IMR-90 (cell line): ENCODE data around the gene RNU6-1. TPM values are rescaled to one million over a fixed set of nuclear protein-coding genes. Genes with fewer than 3 reads are reported as not detected.

Experiments
- ATAC-seq: fragments of 200-7000 bp; cut with Tn5 transposase; 2 replicates; pipeline ENCODE4 v1.9.1; 2020; ENCODE audit warnings: low read depth, mild to moderate bottlenecking, moderate library complexity
- BruUV-seq: library from RNA; stranded (reverse); fragments of 400-500 nt; replicated peaks from 2 replicates; lab custom pipeline; 2021; lab: Mats Ljungman, UMichigan
- CTCF ChIA-PET: fragments of 300-600 bp; formaldehyde crosslinking; extraction: SDS; loops from one replicate; lab custom pipeline; 2021; ENCODE audit warnings: antibody characterized with exemption; lab: Yijun Ruan, JAX
- POLR2A ChIA-PET: fragments of 300-600 bp; sonication (Branson Sonifier 250); formaldehyde crosslinking; loops from one replicate; lab custom pipeline; 2022; ENCODE audit warnings: antibody characterized with exemption; ENCODE audit not compliant: unreplicated experiment; lab: Charles Lee
- DNase-seq: peaks from one replicate; pipeline ENCODE4 v3.0.0; 2013
- H2AFZ ChIP-seq: replicated peaks from 2 replicates; pipeline ENCODE3; 2013; ENCODE audit warnings: low read length, mild to moderate bottlenecking; ENCODE audit not compliant: poor library complexity
- H2AK5ac ChIP-seq: 2 replicates; pipeline ENCODE4 v1.6.1; 2013; ENCODE audit warnings: low read depth, low read length, inconsistent platforms
- H2AK9ac ChIP-seq: replicated peaks from 2 replicates; pipeline ENCODE3; 2013; ENCODE audit warnings: mild to moderate bottlenecking, low read depth, low read length, moderate library complexity; ENCODE audit not compliant: poor library complexity
- H2BK120ac ChIP-seq: 2 replicates; pipeline ENCODE4 v1.6.1; 2013; ENCODE audit warnings: low read depth, low read length, inconsistent platforms
- H2BK15ac ChIP-seq: 3 replicates; pipeline ENCODE4 v1.6.1; 2013; ENCODE audit warnings: low read depth, low read length, inconsistent platforms
- H2BK20ac ChIP-seq: 2 replicates; pipeline ENCODE4 v1.6.1; 2013; ENCODE audit warnings: low read depth, mild to moderate bottlenecking, inconsistent platforms, low read length, moderate library complexity
- H2BK5ac ChIP-seq: 2 replicates; pipeline ENCODE4 v1.6.1; 2013; ENCODE audit warnings: mild to moderate bottlenecking, low read depth, low read length, inconsistent platforms; ENCODE audit not compliant: poor library complexity, severe bottlenecking
- H3K14ac ChIP-seq: replicated peaks from 2 replicates; pipeline ENCODE4 v1.6.1; 2013; ENCODE audit warnings: low read depth, low read length, inconsistent platforms
- H3K18ac ChIP-seq: 2 replicates; pipeline ENCODE4 v1.6.1; 2013; ENCODE audit warnings: low read depth, low read length, control low read depth
- H3K23ac ChIP-seq: 2 replicates; pipeline ENCODE4 v1.6.1; 2013; ENCODE audit warnings: low read depth, low read length, inconsistent platforms
- H3K27ac ChIP-seq: 2 replicates; pipeline ENCODE4 v1.5.1; 2013; ENCODE audit warnings: mild to moderate bottlenecking, control low read depth, low read length; ENCODE audit not compliant: insufficient read depth
- H3K27me3 ChIP-seq: 2 replicates; pipeline ENCODE4 v1.6.1; 2013; ENCODE audit warnings: low read length; ENCODE audit not compliant: control insufficient read depth, insufficient read depth
- H3K36me3 ChIP-seq: 2 replicates; pipeline ENCODE4 v1.6.1; 2013; ENCODE audit warnings: low read length, mixed read lengths; ENCODE audit not compliant: control insufficient read depth, insufficient read depth
- H3K4ac ChIP-seq: 2 replicates; pipeline ENCODE4 v1.6.1; 2013; ENCODE audit warnings: low read depth, low read length, inconsistent platforms
- H3K4me1 ChIP-seq: 2 replicates; pipeline ENCODE4 v1.6.1; 2013; ENCODE audit warnings: low read length, mixed read lengths; ENCODE audit not compliant: control insufficient read depth, insufficient read depth
- H3K4me2 ChIP-seq: 2 replicates; pipeline ENCODE4 v1.6.1; 2013; ENCODE audit warnings: low read depth, mild to moderate bottlenecking, control low read depth, low read length, moderate library complexity
- H3K4me3 ChIP-seq: 2 replicates; pipeline ENCODE4 v1.5.1; 2013; ENCODE audit warnings: low read depth, mild to moderate bottlenecking, control low read depth, low read length, moderate library complexity; ENCODE audit not compliant: insufficient read depth
- H3K56ac ChIP-seq: 2 replicates; pipeline ENCODE4 v1.6.1; 2013; ENCODE audit warnings: low read length, inconsistent platforms; ENCODE audit not compliant: insufficient read depth; ENCODE audit errors: extremely low read depth
- H3K79me1 ChIP-seq, 2 experiments: 2 replicates each; pipeline ENCODE4 v1.6.1; 2013; ENCODE audit warnings: low read length in 2 of 2, inconsistent platforms in 1 of 2, low read depth in 1 of 2
- H3K9ac ChIP-seq: 2 replicates; pipeline ENCODE4 v1.6.1; 2013; ENCODE audit warnings: low read depth, low read length, control low read depth
- H3K9me1 ChIP-seq: 2 replicates; pipeline ENCODE4 v1.6.1; 2013; ENCODE audit warnings: low read length, inconsistent platforms; ENCODE audit not compliant: insufficient read depth
- H3K9me3 ChIP-seq: 2 replicates; pipeline ENCODE4 v1.6.1; 2013; ENCODE audit warnings: low read length; ENCODE audit not compliant: control insufficient read depth, insufficient read depth
- H4K20me1 ChIP-seq: 2 replicates; pipeline ENCODE4 v1.6.1; 2013; ENCODE audit warnings: low read length, inconsistent platforms; ENCODE audit not compliant: insufficient read depth
- H4K5ac ChIP-seq: 2 replicates; pipeline ENCODE4 v1.6.1; 2013; ENCODE audit warnings: mild to moderate bottlenecking, low read depth, low read length, control low read depth
- H4K8ac ChIP-seq, 2 experiments: 2 replicates each; pipeline ENCODE4 v1.6.1; 2013; ENCODE audit warnings: low read depth in 2 of 2, low read length in 2 of 2, control low read depth in 1 of 2, inconsistent platforms in 1 of 2
- H4K91ac ChIP-seq: 2 replicates; pipeline ENCODE4 v1.6.1; 2013; ENCODE audit warnings: low read depth, low read length, inconsistent platforms; ENCODE audit not compliant: insufficient read depth
- BHLHE40 ChIP-seq: fragments of 150-350 bp; IDR thresholded peaks from 2 replicates; pipeline ENCODE4 v1.6.1; 2016; ENCODE audit warnings: mild to moderate bottlenecking, low read depth, low read length
- CEBPB ChIP-seq: IDR thresholded peaks from 2 replicates; pipeline ENCODE4 v1.6.1; 2012; ENCODE audit warnings: low read depth, low read length, improper control_type of control experiment
- CHD1 ChIP-seq: IDR thresholded peaks from 2 replicates; pipeline ENCODE4 v1.6.1; 2012; ENCODE audit warnings: low read depth, low read length, improper control_type of control experiment
- CTCF ChIP-seq: conservative IDR thresholded peaks from 2 replicates; pipeline ENCODE4 v1.5.1; 2012; ENCODE audit warnings: mild to moderate bottlenecking, low read depth, low read length, improper control_type of control experiment
- ELK1 ChIP-seq: fragments of 150-350 bp; IDR thresholded peaks from 2 replicates; pipeline ENCODE4 v1.6.1; 2016; ENCODE audit warnings: low read depth, mild to moderate bottlenecking, low read length, moderate library complexity, borderline replicate concordance
- FOS ChIP-seq: fragments of 150-350 bp; IDR thresholded peaks from 2 replicates; pipeline ENCODE4 v1.6.1; 2016; ENCODE audit warnings: low read depth, low read length
- MAFK ChIP-seq: IDR thresholded peaks from 2 replicates; pipeline ENCODE4 v1.6.1; 2012; ENCODE audit warnings: low read depth, low read length, improper control_type of control experiment
- MAZ ChIP-seq: IDR thresholded peaks from 2 replicates; pipeline ENCODE4 v1.6.1; 2012; ENCODE audit warnings: low read depth, mild to moderate bottlenecking, low read length, improper control_type of control experiment, moderate library complexity, borderline replicate concordance
- MXI1 ChIP-seq: IDR thresholded peaks from 2 replicates; pipeline ENCODE4 v1.6.1; 2012; ENCODE audit warnings: low read depth, mild to moderate bottlenecking, low read length, moderate library complexity, borderline replicate concordance
- NFE2L2 ChIP-seq: fragments of 150-350 bp; IDR thresholded peaks from 2 replicates; pipeline ENCODE4 v1.6.1; 2016; ENCODE audit warnings: low read depth, mild to moderate bottlenecking, low read length
- POLR2A ChIP-seq: IDR thresholded peaks from 2 replicates; pipeline ENCODE4 v1.6.1; 2012; ENCODE audit warnings: mild to moderate bottlenecking, low read depth, low read length
- RAD21 ChIP-seq: IDR thresholded peaks from 2 replicates; pipeline ENCODE4 v1.6.1; 2012; ENCODE audit warnings: low read length, improper control_type of control experiment
- RCOR1 ChIP-seq: IDR thresholded peaks from 2 replicates; pipeline ENCODE4 v1.6.1; 2012; ENCODE audit warnings: mild to moderate bottlenecking, low read length, improper control_type of control experiment; ENCODE audit not compliant: insufficient replicate concordance
- RFX5 ChIP-seq: IDR thresholded peaks from 2 replicates; pipeline ENCODE4 v1.8.0; 2012; ENCODE audit warnings: low read depth, mild to moderate bottlenecking, low read length, moderate library complexity
- SMC3 ChIP-seq: fragments of 150-350 bp; IDR thresholded peaks from 2 replicates; pipeline ENCODE4 v1.6.1; 2016; ENCODE audit warnings: low read depth, mild to moderate bottlenecking, antibody characterized with exemption, low read length, moderate library complexity
- WGBS, 2 experiments: methylation state at CpG; one replicate each; pipeline versions ENCODE4 v1.1.5 to v1.1.7; 2013; ENCODE audit warnings: missing lambda C conversion rate in 2 of 2; ENCODE audit not compliant: insufficient read length in 1 of 2; ENCODE audit errors: extremely low coverage in 2 of 2; 5-methylcytosine and 5-hydroxymethylcytosine counted together
- dilution Hi-C: fragments of 300-500 bp; cut with HindIII; formaldehyde crosslinking; loops from one replicate; pipeline ENCODE4 v1.14.3; 2018; ENCODE audit warnings: low sequenced_read_pairs; ENCODE audit not compliant: unreplicated experiment
- in situ Hi-C: fragments of 300-500 bp; cut with MboI; formaldehyde crosslinking; loops from 3 replicates; pipeline ENCODE4 v1.14.3; 2019; ENCODE audit warnings: low sequenced_read_pairs, inconsistent platforms, mixed read lengths
- intact Hi-C: fragments of 100-400 bp; cut with micrococcal nuclease; formaldehyde crosslinking; loops from 2 replicates; pipeline ENCODE4 v1.10.0; 2022
- polyA plus RNA-seq, 3 experiments: library from polyadenylated mRNA; depleted of rRNA; stranded (reverse); fragments of >200 nt; gene quantifications; 2 replicates each; pipeline ENCODE4 v1.2.3, GENCODE V29; 2012; ENCODE audit warnings: low replicate concordance in 1 of 3
- total RNA-seq: library from RNA; depleted of rRNA; stranded (reverse); fragments of >200 nt; gene quantifications from 2 replicates; pipeline ENCODE4 v1.2.3, GENCODE V29; 2012

Gene RNU6-1
- total and polyA plus RNA-seq, 2 of the 4 experiments (the other 2 are of a cell fraction), result not detected

- no peaks in the 10 kb centered on the region for H3K36me3 ChIP-seq
- DNase-seq, result no peak
- H4K91ac ChIP-seq, result no peak overlapping the region
- H3K4ac ChIP-seq, result no peak overlapping the region
- H2AFZ ChIP-seq, result no peak overlapping the region
- H3K4me2 ChIP-seq, result no peak overlapping the region
- dilution Hi-C loops (no loop called here), intact Hi-C loops (no loop called here), in situ Hi-C loops (no loop called here)
- H3K9me1 ChIP-seq, result no peaks in the 10 kb centered on the region
- no peaks in the 10 kb centered on the region for H4K20me1 ChIP-seq
- no peaks in the 10 kb centered on the region for H3K4me1 ChIP-seq
- H2BK5ac ChIP-seq, result no peak overlapping the region
- POLR2A ChIA-PET, result no interaction called here
- no peak overlapping the region for H2AK9ac ChIP-seq
- H3K56ac ChIP-seq, result no peak overlapping the region
- 60% methylated on average over 1 of the region's 3 CpGs; no CpG with 5 or more reads in 1 of the 2 experiments for WGBS, 2 experiments
- no peak overlapping the region for H2BK15ac ChIP-seq
- no peak overlapping the region for H2BK120ac ChIP-seq
- CTCF ChIA-PET, result interaction anchor here (1.3 kb wide), 1 partner anchor 281 kb away, joined by 4 read pairs; no protein-coding TSS in a partner anchor
- ATAC-seq, result no peak
- no TSS peak for BruUV-seq
- H3K79me1 ChIP-seq, result no peaks in the 10 kb centered on the region
- no peak overlapping the region for H4K5ac ChIP-seq
- H3K18ac ChIP-seq, result no peak overlapping the region
- no peak overlapping the region for H3K4me3 ChIP-seq
- H3K27ac ChIP-seq, result no peak overlapping the region
- peaks cover 14% of the 10 kb centered on the region for H3K27me3 ChIP-seq
- H2BK20ac ChIP-seq, result no peak overlapping the region
- H3K14ac ChIP-seq, result no peak overlapping the region
- peaks cover 7% of the 10 kb centered on the region for H3K9me3 ChIP-seq
- no peak overlapping the region for H4K8ac ChIP-seq
- H3K23ac ChIP-seq, result no peak overlapping the region
- H3K9ac ChIP-seq, result no peak overlapping the region
- H2AK5ac ChIP-seq, result no peak overlapping the region
- TF ChIP-seq ELK1 (no peak), CEBPB (no peak), SMC3 (no peak), BHLHE40 (no peak), RAD21 (no peak), RFX5 (no peak), MAFK (no peak), CTCF (no peak), MAZ (no peak), RCOR1 (no peak), POLR2A (no peak), MXI1 (no peak), CHD1 (no peak), FOS (no peak), NFE2L2 (no peak)
Measured at GRCh38 chr15:67873777-67874176, 33.9 kb upstream of the RNU6-1 start.
